ENCODE measurements around the gene SLC6A9. TPM values are rescaled to one million over a fixed set of nuclear protein-coding genes. Genes with fewer than 3 reads are reported as not detected.

SLC6A9 gene
- total and polyA plus RNA-seq, 2 of the 8 experiments (the other 6 are each of a cell fraction or from before 2014, with no cell fraction given), result 20.2 to 24.2 TPM

DNA sequence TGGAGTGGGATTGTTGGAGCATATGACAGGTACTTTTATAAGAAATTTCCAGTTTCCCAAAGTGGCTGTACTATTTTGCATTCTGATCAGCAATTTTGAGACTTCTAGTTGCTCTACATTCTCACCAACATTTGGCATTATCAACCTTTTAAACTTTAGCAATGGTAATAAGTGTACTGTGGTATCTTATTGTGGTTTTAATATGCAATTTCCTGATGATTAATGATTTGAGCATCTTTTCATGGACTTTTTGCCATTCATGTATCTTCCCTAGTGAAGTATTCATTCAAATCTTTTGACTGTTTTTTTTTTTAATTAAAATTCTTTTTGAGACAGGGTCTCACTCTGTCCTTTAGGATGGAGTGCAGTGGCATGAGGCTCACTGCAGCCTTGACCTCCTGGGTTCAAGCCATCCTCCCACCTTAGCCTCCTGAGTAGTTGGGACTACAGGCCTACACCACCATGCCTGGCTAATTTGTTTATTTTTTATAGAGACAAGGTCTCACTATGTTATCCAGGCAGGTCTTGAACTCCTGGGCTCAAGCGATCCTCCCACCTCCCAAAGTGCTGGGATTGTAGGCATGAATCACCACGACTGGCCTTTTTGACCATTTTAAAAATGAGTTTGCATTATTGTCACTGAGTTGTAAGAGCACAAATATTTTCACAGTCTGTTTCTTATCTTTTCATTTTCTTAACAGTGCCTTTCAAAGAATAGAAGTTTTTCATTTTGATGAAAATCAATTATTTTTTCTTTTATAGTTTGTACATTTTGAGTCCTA lies 7.8 kb upstream of the SLC6A9 start (continued):
- TF ChIP-seq, protein P1, sequence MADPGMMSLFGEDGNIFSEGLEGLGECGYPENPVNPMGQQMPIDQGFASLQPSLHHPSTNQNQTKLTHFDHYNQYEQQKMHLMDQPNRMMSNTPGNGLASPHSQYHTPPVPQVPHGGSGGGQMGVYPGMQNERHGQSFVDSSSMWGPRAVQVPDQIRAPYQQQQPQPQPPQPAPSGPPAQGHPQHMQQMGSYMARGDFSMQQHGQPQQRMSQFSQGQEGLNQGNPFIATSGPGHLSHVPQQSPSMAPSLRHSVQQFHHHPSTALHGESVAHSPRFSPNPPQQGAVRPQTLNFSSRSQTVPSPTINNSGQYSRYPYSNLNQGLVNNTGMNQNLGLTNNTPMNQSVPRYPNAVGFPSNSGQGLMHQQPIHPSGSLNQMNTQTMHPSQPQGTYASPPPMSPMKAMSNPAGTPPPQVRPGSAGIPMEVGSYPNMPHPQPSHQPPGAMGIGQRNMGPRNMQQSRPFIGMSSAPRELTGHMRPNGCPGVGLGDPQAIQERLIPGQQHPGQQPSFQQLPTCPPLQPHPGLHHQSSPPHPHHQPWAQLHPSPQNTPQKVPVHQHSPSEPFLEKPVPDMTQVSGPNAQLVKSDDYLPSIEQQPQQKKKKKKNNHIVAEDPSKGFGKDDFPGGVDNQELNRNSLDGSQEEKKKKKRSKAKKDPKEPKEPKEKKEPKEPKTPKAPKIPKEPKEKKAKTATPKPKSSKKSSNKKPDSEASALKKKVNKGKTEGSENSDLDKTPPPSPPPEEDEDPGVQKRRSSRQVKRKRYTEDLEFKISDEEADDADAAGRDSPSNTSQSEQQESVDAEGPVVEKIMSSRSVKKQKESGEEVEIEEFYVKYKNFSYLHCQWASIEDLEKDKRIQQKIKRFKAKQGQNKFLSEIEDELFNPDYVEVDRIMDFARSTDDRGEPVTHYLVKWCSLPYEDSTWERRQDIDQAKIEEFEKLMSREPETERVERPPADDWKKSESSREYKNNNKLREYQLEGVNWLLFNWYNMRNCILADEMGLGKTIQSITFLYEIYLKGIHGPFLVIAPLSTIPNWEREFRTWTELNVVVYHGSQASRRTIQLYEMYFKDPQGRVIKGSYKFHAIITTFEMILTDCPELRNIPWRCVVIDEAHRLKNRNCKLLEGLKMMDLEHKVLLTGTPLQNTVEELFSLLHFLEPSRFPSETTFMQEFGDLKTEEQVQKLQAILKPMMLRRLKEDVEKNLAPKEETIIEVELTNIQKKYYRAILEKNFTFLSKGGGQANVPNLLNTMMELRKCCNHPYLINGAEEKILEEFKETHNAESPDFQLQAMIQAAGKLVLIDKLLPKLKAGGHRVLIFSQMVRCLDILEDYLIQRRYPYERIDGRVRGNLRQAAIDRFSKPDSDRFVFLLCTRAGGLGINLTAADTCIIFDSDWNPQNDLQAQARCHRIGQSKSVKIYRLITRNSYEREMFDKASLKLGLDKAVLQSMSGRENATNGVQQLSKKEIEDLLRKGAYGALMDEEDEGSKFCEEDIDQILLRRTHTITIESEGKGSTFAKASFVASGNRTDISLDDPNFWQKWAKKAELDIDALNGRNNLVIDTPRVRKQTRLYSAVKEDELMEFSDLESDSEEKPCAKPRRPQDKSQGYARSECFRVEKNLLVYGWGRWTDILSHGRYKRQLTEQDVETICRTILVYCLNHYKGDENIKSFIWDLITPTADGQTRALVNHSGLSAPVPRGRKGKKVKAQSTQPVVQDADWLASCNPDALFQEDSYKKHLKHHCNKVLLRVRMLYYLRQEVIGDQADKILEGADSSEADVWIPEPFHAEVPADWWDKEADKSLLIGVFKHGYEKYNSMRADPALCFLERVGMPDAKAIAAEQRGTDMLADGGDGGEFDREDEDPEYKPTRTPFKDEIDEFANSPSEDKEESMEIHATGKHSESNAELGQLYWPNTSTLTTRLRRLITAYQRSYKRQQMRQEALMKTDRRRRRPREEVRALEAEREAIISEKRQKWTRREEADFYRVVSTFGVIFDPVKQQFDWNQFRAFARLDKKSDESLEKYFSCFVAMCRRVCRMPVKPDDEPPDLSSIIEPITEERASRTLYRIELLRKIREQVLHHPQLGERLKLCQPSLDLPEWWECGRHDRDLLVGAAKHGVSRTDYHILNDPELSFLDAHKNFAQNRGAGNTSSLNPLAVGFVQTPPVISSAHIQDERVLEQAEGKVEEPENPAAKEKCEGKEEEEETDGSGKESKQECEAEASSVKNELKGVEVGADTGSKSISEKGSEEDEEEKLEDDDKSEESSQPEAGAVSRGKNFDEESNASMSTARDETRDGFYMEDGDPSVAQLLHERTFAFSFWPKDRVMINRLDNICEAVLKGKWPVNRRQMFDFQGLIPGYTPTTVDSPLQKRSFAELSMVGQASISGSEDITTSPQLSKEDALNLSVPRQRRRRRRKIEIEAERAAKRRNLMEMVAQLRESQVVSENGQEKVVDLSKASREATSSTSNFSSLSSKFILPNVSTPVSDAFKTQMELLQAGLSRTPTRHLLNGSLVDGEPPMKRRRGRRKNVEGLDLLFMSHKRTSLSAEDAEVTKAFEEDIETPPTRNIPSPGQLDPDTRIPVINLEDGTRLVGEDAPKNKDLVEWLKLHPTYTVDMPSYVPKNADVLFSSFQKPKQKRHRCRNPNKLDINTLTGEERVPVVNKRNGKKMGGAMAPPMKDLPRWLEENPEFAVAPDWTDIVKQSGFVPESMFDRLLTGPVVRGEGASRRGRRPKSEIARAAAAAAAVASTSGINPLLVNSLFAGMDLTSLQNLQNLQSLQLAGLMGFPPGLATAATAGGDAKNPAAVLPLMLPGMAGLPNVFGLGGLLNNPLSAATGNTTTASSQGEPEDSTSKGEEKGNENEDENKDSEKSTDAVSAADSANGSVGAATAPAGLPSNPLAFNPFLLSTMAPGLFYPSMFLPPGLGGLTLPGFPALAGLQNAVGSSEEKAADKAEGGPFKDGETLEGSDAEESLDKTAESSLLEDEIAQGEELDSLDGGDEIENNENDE (IDR thresholded peaks at IDR 0.05; ENCODE audit: insufficient replicate concordance, low read length), result no peak
- TF ChIP-seq ASH2L (IDR thresholded peaks at IDR 0.05; ENCODE audit: low read length), result no peak

Data from H1 (cell line).